OCI-LY1 (cell line): ENCODE measurements around the gene STRADA.

Experiments used
- CTCF ChIP-seq: fragments of 200-600 bp; sonication (generic), shearing (Covaris generic); IDR thresholded peaks from 2 replicates; pipeline ENCODE4 v1.5.1; 2017; ENCODE audit warnings: mild to moderate bottlenecking, antibody characterized with exemption, low read length, moderate library complexity, mixed read lengths
- EZH2 ChIP-seq: fragments of 200-600 bp; sonication (generic), shearing (Covaris generic); IDR thresholded peaks from 2 replicates; pipeline ENCODE4 v1.8.0; 2017; ENCODE audit warnings: borderline replicate concordance, mixed run types, mild to moderate bottlenecking, antibody characterized with exemption, low read length, moderate library complexity, mixed read lengths

DNA sequence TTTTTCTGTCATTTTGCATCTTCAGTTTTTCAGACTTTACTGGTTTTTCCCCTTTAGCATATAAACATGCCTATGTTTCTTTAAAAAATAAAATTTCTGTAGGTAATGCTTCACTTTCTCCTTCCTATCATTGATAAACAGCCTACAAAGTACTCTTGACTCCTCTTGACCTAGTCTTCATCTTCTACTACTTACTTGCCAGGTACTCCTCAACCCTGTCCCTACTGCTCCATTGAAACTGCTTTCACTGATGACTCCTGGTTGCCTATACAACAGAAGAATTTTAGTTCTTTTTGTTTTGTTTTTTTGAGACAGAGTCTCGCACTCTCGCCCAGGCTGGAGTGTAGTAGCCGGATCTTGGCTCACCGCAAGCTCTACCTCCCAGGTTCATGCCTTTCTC lies 39.3 kb upstream of the STRADA start:
- TF ChIP-seq CTCF (no peak), EZH2 (no peak)
